Hepatocyte (in vitro differentiated cells): ENCODE measurements around the gene SYCE3.

ENCODE experiments used
- EZH2 ChIP-seq: fragments of 200-600 bp; sonication (generic); IDR thresholded peaks from 2 replicates; pipeline ENCODE4 v1.6.1; 2016; ENCODE audit warnings: antibody characterized with exemption, mild to moderate bottlenecking, borderline replicate concordance
- TF ChIP-seq, protein P1 (sequence below): fragments of 200-600 bp; sonication (generic); IDR thresholded peaks from 2 replicates; pipeline ENCODE4 v1.5.1; 2016; ENCODE audit warnings: antibody characterized with exemption, mild to moderate bottlenecking; ENCODE audit not compliant: poor library complexity

DNA sequence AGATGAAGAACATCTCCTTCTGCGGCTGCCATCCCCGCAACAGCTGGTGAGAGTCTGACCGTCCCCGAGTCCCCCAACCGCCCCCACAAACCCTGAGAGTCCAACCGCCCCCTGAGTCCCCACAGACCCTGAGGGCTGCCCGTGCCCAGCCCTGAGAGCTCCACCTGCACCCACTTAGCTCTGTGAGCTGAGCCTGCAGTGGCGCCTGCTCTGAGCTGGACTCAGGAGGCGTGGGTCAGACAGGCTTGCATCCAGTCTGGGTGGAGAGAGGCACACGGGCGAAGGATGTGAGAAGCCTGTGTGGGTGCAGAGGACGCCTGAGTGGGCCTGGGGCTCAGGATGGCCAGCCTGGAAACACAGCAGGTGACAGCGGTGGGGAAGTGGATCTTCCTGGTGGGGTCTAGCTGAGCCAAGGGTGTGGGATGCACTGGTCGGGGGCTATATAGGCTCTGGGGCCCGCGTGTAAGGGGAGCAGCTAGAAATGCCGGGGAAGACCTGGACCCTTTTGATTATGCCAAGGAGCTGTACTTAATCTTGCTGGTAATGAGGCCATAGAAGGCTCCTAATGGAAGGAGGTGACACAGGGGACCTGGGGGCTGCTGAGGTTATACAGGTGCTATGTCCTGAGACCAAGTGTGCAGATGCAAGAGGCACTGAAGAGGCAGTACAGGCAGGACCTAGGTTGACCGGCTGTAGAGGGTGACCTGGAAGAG is 44.4 kb upstream of the SYCE3 start:
- TF ChIP-seq, protein P1, sequence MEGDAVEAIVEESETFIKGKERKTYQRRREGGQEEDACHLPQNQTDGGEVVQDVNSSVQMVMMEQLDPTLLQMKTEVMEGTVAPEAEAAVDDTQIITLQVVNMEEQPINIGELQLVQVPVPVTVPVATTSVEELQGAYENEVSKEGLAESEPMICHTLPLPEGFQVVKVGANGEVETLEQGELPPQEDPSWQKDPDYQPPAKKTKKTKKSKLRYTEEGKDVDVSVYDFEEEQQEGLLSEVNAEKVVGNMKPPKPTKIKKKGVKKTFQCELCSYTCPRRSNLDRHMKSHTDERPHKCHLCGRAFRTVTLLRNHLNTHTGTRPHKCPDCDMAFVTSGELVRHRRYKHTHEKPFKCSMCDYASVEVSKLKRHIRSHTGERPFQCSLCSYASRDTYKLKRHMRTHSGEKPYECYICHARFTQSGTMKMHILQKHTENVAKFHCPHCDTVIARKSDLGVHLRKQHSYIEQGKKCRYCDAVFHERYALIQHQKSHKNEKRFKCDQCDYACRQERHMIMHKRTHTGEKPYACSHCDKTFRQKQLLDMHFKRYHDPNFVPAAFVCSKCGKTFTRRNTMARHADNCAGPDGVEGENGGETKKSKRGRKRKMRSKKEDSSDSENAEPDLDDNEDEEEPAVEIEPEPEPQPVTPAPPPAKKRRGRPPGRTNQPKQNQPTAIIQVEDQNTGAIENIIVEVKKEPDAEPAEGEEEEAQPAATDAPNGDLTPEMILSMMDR: no peak
- no peak for TF ChIP-seq EZH2
